ENCODE results near the gene MAP2K6. TPM values are rescaled to one million over a fixed set of nuclear protein-coding genes. Genes with fewer than 3 reads are reported as not detected.

MAP2K6 gene
- polyA plus RNA-seq, 3 donors, result 7.4 to 17.5 (median 7.5) TPM

- no peak overlapping the region for H3K27ac ChIP-seq (ENCODE audit: low read depth, low read length)
- WGBS, 3 donors, result 90 to 95% (median 92%) methylated on average over 4 of the region's 4 CpGs
Measured at GRCh38 chr17:69450131-69450530, 35.6 kb downstream of the MAP2K6 start.

GRCh38 chr17:69450918-69451317 is 36.4 kb downstream of the MAP2K6 start:
- 83 to 94% (median 92%) methylated on average over 7 of the region's 7 CpGs for WGBS, 3 donors

GRCh38 chr17:69451416-69452394 is 37.2 kb downstream of the MAP2K6 start:
- 90 to 95% (median 91%) methylated on average over 8 of the region's 8 CpGs for WGBS, 3 donors
- H3K27ac ChIP-seq (ENCODE audit: low read depth, low read length), result no peak overlapping the region

More at GRCh38 chr17:69450918-69451317, 36.4 kb downstream of the MAP2K6 start:
- H3K27ac ChIP-seq (ENCODE audit: low read depth, low read length), result no peak overlapping the region

DNA sequence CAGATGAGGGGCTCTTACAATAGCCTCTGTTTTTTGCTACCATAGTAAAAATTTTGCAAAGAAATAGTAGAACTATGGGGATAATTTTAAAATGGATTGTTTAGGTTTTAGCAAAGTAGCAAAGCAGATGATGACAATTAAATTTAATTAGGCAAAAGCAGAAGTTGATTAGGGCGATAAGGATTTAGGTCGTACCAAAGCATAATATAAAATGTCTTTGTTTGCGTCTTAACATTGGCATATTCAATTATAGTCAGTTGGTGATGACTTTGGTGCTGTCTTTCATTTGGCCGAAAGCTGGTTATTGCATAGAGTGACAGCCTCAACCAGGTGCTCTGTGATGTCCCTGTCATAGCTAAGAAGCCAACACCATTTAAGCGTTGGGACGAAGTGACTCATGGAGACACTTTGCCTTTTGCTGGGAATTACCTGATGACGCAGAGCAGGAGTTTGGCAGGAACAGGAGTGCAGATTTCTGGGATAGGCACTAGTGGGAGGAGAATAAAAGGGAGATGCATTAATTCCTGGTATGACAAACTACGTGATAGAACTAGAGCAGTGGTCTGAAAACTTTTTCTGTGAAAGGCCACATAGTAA is 38.3 kb downstream of the MAP2K6 start:
- WGBS, 3 donors, result 94 to 95% (median 95%) methylated on average over 8 of the region's 8 CpGs
- no peak overlapping the region for H3K27ac ChIP-seq (ENCODE audit: low read depth, low read length)

- no peak overlapping the region for H3K27ac ChIP-seq (ENCODE audit: low read depth, low read length)
- 69 to 92% (median 73%) methylated on average over 4 of the region's 4 CpGs for WGBS, 3 donors
Measured at GRCh38 chr17:69454051-69454450, 39.6 kb downstream of the MAP2K6 start.

DNA sequence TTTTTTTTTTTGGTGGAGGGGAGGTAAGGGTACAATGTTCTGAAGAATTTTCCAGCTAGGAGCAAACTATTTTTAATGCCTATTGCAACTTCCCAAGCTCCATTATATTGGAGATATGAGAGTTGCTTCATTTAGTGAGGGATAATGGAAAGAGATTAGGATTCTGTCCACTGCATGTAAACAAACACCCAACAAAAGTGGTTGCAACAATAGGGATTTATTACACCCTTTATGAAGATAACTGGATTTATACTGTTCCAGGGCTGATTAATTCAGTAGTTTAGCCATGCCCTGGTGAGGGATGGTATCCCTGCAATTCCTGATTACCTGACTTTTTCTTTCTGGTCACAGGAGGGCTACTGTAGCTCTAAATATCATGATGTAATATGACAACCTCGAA is 40.5 kb downstream of the MAP2K6 start:
- WGBS, 3 donors, result 59 to 88% (median 60%) methylated on average over 1 of the region's 1 CpG
- no peak overlapping the region for H3K27ac ChIP-seq (ENCODE audit: low read depth, low read length)

- 78 to 88% (median 79%) methylated on average over 3 of the region's 3 CpGs for WGBS, 3 donors
- no peak overlapping the region for H3K27ac ChIP-seq (ENCODE audit: low read depth, low read length)
Measured at GRCh38 chr17:69457603-69458002, 43.1 kb downstream of the MAP2K6 start.

DNA sequence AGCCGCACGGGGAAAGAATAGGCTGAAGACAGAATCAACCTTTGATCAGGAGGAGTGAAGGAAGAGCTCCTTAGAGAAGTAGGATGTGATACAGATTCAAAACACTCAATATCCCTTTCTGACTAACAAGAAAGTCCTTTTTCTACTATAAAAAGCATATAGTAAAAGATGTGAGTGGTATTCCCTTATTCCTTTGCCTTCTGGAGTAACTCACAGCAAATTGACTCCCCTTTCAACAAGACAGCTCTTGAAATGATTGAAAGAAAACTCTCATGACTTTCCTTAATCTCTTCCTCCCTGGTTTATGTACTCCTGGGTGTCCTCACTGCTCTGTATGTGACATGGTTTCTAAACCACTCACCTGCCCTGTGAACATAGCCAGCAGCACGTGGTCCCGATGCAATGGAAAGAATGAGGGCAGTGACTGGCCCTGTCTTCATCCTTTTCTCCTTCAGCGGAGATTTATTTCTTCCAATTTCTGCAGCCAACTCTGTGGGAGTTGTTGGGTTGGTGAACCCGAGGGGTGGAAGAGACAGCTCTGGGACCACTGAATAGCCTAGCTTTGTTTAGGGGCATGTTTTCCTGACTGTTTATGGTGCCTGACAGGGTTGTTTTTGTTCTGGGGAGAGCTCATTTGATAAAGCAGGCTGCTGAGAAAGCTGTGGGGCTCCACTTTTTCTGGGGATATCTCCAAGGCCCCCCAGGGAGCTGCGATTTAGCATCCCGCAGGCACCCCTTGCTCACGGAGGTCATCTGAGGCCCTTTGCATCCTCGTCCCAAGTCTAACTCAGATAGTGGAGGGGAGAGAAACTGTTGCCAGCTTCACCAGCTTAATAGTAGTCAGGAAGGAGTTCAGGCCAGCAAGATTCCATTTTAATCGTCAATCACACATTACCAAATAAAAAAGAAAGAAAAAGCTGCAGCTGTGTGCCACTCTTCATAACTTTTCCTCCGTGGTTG is 46.7 kb downstream of the MAP2K6 start:
- no peak overlapping the region for H3K27ac ChIP-seq (ENCODE audit: low read depth, low read length)
- WGBS, 3 donors, result 75 to 78% (median 76%) methylated on average over 12 of the region's 12 CpGs

GRCh38 chr17:69461951-69462369 is 47.5 kb downstream of the MAP2K6 start:
- WGBS, 3 donors, result 88 to 91% (median 88%) methylated on average over 11 of the region's 11 CpGs
- no peak overlapping the region for H3K27ac ChIP-seq (ENCODE audit: low read depth, low read length)

- H3K27ac ChIP-seq (ENCODE audit: low read depth, low read length), result no peak overlapping the region
- 91 to 95% (median 93%) methylated on average over 8 of the region's 8 CpGs for WGBS, 3 donors
Measured at GRCh38 chr17:69462882-69463281, 48.4 kb downstream of the MAP2K6 start.

DNA sequence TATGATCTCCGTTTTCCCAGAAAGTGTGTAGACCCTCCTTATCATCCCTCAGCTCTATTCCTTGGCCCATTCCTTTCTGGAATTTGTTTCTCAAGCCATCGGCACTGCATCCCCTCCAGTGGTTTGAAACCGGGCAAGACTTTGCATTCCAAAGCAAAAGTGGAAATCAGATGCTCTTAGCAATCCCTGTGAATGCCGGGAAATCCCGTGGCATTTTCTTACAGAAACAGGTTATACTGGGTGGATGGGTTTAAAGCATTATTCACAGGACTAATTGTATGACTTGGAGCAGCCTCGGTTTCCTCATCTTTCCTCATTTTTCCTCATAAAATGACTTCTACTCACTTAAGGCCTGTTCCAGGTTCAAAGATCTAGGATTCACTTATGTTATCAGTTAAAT is 52.0 kb downstream of the MAP2K6 start:
- 74 to 92% (median 78%) methylated on average over 6 of the region's 6 CpGs for WGBS, 3 donors
- H3K27ac ChIP-seq (ENCODE audit: low read depth, low read length), result no peak overlapping the region

GRCh38 chr17:69466905-69467667 is 52.6 kb downstream of the MAP2K6 start:
- 86 to 91% (median 87%) methylated on average over 3 of the region's 3 CpGs for WGBS, 3 donors
- H3K27ac ChIP-seq (ENCODE audit: low read depth, low read length), result no peak overlapping the region

- 73 to 87% (median 76%) methylated on average over 5 of the region's 5 CpGs for WGBS, 3 donors
- H3K27ac ChIP-seq (ENCODE audit: low read depth, low read length), result no peak overlapping the region
Measured at GRCh38 chr17:69468207-69468606, 53.7 kb downstream of the MAP2K6 start.

- H3K27ac ChIP-seq (ENCODE audit: low read depth, low read length), result no peak overlapping the region
- 84 to 92% (median 91%) methylated on average over 2 of the region's 2 CpGs for WGBS, 3 donors
Measured at GRCh38 chr17:69470702-69471101, 56.2 kb downstream of the MAP2K6 start.

DNA sequence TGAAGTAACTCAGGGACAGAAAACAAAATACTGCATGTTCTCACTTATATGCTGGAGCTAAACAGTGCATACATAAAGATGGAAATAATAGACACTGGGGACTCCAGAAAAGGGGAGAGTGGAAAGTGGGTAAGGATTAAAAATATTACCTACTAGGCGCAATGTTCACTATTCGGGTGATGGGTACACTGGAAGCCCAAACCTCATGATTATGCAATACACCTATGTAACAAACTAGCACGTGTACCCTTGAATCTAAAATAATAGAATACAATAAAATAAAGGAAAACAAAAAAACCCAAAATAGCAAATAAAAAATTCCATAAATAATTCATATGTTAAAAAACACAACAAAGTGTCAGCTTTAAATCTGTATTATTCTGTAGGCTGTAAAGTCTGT is 56.9 kb downstream of the MAP2K6 start:
- WGBS, 3 donors, result 84 to 97% (median 88%) methylated on average over 3 of the region's 3 CpGs
- no peak overlapping the region for H3K27ac ChIP-seq (ENCODE audit: low read depth, low read length)

DNA sequence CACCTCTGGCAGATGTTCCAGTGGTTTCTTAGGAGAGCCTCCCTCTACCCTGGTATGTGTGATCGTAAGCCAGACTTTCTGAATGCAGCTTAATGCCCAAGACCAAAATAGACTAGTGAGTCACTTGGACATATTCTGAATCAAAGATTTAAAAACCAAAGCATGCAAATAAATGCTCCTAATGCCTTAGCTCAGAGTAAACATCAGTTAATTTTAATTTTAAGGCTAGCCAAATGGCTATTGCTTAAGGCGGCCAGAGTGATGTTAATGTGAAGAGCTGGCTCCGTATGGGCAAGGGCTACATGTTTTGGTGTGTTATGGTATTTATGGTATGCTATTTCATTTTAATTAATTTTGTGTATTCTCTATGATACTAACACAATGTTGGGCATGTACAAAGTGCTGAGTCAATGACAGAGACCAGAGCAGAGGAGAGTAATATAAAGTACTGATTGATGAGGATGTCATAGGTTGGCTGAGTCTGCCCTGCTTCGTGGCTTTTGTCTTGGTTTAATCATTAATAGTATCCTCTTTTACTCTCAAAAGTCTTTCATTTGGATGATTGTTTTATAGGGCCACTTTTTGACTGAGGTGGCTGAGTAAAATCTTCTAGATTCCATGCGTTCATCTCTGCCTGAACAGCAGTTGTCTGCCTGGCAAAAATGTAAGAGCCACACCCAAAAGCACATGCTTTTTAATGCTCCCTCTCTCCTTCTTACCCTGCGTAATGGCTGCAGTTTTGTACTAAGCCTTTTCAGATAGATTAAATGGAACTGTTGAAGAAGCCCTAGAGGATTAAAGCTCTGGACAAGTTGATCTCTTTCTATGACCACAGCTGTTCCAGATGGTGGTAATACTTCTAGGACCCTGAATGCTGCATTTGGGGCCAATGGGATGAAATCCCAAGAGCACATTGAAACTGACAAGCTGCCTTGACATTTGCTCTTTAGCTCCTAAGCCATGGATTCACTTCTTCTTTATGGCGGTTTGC is 59.6 kb downstream of the MAP2K6 start:
- WGBS, 3 donors, result 68 to 80% (median 71%) methylated on average over 7 of the region's 7 CpGs
- H3K27ac ChIP-seq (ENCODE audit: low read depth, low read length), result no peak overlapping the region

Data from adipose tissue (tissue), 3 donors.